HL-60 (cell line): ENCODE data around the gene IL36B.

ENCODE experiments used
- DNase-seq, 2 experiments: peaks; one replicate each; pipeline ENCODE4 v3.0.0-alpha.2; 2010 to 2020; ENCODE audit warnings: low read depth in 1 of 2, low spot score in 1 of 2
- H3K27ac ChIP-seq: fragments of 250-450 bp; sonication (Bioruptor Pico); replicated peaks from 2 replicates; pipeline ENCODE4 v1.5.1; 2020; ENCODE audit warnings: mild to moderate bottlenecking, moderate library complexity
- H3K27me3 ChIP-seq: fragments of 250-450 bp; sonication (Bioruptor Pico); 2 replicates; pipeline ENCODE4 v1.5.1; 2021; ENCODE audit warnings: mild to moderate bottlenecking, moderate library complexity; ENCODE audit not compliant: insufficient read depth, poor library complexity, severe bottlenecking
- H3K4me3 ChIP-seq: replicated peaks from 2 replicates; pipeline ENCODE4 v1.5.1; 2011; ENCODE audit warnings: mild to moderate bottlenecking, control low read depth, low read length; ENCODE audit not compliant: insufficient read depth
- CTCF ChIP-seq: IDR thresholded peaks from one replicate; pipeline ENCODE4 v1.5.1; 2011; ENCODE audit warnings: low read length, control low read depth, inconsistent platforms; ENCODE audit not compliant: insufficient read depth
- GABPA ChIP-seq: IDR thresholded peaks from 2 replicates; pipeline ENCODE4 v1.6.1; 2012; ENCODE audit warnings: low read depth
- POLR2AphosphoS5 ChIP-seq: IDR thresholded peaks from 2 replicates; pipeline ENCODE4 v1.6.1; 2012; ENCODE audit warnings: low read depth
- SPI1 ChIP-seq: IDR thresholded peaks from 2 replicates; pipeline ENCODE4 v1.6.1; 2012; ENCODE audit warnings: low read depth, mild to moderate bottlenecking, borderline replicate concordance
- TF ChIP-seq, protein P1 (sequence below): IDR thresholded peaks from 2 replicates; pipeline ENCODE4 v1.6.1; 2012; ENCODE audit warnings: low read depth; ENCODE audit not compliant: insufficient replicate concordance

IL36B gene

GRCh38 chr2:113060796-113061195 is 8.1 kb upstream of the IL36B start:
- DNase-seq, result no peak
- TF ChIP-seq POLR2AphosphoS5 (no peak), CTCF (no peak)
- TF ChIP-seq, protein P1, sequence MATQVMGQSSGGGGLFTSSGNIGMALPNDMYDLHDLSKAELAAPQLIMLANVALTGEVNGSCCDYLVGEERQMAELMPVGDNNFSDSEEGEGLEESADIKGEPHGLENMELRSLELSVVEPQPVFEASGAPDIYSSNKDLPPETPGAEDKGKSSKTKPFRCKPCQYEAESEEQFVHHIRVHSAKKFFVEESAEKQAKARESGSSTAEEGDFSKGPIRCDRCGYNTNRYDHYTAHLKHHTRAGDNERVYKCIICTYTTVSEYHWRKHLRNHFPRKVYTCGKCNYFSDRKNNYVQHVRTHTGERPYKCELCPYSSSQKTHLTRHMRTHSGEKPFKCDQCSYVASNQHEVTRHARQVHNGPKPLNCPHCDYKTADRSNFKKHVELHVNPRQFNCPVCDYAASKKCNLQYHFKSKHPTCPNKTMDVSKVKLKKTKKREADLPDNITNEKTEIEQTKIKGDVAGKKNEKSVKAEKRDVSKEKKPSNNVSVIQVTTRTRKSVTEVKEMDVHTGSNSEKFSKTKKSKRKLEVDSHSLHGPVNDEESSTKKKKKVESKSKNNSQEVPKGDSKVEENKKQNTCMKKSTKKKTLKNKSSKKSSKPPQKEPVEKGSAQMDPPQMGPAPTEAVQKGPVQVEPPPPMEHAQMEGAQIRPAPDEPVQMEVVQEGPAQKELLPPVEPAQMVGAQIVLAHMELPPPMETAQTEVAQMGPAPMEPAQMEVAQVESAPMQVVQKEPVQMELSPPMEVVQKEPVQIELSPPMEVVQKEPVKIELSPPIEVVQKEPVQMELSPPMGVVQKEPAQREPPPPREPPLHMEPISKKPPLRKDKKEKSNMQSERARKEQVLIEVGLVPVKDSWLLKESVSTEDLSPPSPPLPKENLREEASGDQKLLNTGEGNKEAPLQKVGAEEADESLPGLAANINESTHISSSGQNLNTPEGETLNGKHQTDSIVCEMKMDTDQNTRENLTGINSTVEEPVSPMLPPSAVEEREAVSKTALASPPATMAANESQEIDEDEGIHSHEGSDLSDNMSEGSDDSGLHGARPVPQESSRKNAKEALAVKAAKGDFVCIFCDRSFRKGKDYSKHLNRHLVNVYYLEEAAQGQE, result no peak

DNA sequence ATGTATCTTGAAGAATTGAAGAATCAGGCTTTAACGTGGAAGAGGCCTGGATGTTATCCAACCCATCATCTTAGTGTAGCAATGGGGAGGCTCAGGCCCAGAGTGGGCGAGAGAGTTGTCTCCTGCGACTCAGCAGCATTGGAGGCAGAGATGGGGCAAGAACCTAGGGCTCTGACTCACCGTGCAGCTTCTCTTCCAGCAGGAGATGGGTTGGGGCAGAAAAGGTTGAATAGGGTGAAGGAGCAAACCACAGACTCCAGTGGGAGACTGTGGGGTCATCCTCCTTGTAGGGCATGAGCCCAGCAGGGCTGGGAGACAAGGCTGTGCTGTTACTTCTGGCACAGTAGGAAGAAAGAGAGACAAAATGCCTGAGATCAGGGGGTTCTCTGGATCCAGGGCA is 7.7 kb upstream of the IL36B start:
- no peak overlapping the region for H3K4me3 ChIP-seq
- no peak overlapping the region for H3K27ac ChIP-seq
- TF ChIP-seq CTCF (no peak), POLR2AphosphoS5 (no peak), GABPA (no peak), SPI1 (no peak)
- TF ChIP-seq, protein P1, result no peak
- no peaks in the 10 kb centered on the region for H3K27me3 ChIP-seq
- DNase-seq, result no peak

More at GRCh38 chr2:113060796-113061195, 8.1 kb upstream of the IL36B start:
- no peaks in the 10 kb centered on the region for H3K27me3 ChIP-seq
- H3K4me3 ChIP-seq, result no peak overlapping the region
- no peak overlapping the region for H3K27ac ChIP-seq

DNA sequence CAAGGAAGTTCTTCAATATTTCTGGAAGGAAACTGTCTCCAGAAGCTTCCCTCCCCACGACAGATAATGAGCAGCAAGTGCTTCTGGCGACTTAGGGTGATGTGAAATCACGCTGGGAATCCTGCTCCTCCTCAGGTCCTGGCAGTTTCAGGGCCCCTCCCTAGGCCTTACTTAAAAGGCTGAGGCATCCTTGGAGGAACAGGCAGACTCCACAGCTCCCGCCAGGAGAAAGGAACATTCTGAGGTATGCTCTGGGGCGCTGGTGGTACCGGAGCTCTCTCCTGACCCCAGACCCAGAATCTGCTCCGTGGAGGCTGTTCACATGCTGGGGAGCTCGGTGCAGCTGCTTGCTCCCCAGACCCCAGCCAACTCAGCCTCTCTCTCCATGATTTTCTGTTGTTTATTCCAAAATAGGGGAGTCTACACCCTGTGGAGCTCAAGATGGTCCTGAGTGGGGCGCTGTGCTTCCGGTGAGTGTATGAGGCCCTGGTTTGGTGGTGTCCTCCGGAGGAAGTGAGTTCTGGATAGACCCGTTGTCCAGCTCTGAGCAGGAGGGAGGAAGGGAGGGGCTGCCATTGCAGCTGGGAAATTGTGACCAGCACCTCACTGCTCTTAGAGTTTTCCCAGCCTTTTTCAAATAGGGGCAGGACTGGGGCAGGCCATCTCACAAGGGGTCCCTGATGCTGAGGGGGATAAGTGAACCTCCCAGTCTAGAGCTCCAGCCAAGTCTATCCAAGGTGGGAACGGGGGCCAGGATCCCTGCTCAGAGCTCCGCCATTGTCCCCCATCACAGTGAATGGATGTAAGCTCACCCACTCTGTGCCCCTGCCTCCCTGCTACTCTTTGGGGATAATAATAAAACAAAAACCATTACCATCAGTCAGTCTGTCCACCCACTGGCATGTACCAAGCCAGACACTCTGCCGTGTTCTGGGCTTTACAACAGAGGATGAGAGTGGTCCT is 6.6 kb upstream of the IL36B start, which contains the start of gene IL36RN:
IL36RN (plus strand) TSS at position 201 of the 963 bp plus-strand sequence; CDS start at position 442, 241 bp downstream.
- TF ChIP-seq POLR2AphosphoS5 (no peak), CTCF (no peak)
- TF ChIP-seq, protein P1, result no peak
- no peak for DNase-seq
- Histone ChIP-seq H3K27ac (no peak within 1 kb of the TSS), H3K27me3 (no peaks in the 10 kb centered on the region), H3K4me3 (no peak within 1 kb of the TSS)
